Measurements from ENCODE around the gene STX16. TPM values are rescaled to one million over a fixed set of nuclear protein-coding genes. Genes with fewer than 3 reads are reported as not detected.

The STX16 gene
- total and polyA plus RNA-seq, 2 donors (not counting 1 experiment from before 2014, with no cell fraction given), result 39.3 to 64.9 TPM

DNA sequence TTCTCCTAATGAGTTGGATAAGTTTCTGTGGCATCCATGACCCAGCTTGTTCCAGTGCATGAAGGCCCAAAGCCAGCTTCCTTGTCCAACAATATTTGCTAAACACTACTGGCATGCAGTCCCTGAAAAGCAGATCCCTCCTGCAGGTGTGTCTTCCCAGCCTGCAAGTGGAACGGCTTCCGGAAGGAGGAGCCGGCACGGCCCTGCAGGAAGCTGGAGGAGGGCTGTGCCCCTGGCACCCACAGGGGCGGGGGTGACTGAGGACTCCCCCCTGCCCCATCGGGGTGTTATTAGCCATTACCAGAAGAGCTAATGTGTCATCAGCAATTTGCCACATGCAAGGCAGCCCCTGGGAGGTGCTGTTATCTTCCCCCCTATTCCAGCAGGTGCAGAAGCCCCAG lies 68.9 kb downstream of the STX16 start:
- no peak overlapping the region for H3K4me3 ChIP-seq (replicated peaks in 1 of 4; ENCODE audit: control extremely low read depth in 1 of 4, insufficient read depth in 1 of 4, low read depth in 3 of 4, low read length in 4 of 4)
- H3K9me3 ChIP-seq (ENCODE audit: control insufficient read depth, insufficient read depth, low read depth, low read length), result no peaks in the 10 kb centered on the region
- no peaks in the 10 kb centered on the region for H4K20me1 ChIP-seq (ENCODE audit: control insufficient read depth, extremely low read depth, insufficient read depth, low read length)
- no peak overlapping the region for H3K4me2 ChIP-seq (ENCODE audit: extremely low read depth, insufficient read depth, low read length)
- no peaks in the 10 kb centered on the region for H3K79me2 ChIP-seq (ENCODE audit: control insufficient read depth, insufficient read depth, low read length)
- TF ChIP-seq CTCF (conservative IDR thresholded peaks at IDR 0.05 in 1 of 2, IDR thresholded peaks at IDR 0.05 in 1 of 2; ENCODE audit: low read depth in 1 of 2, low read length in 2 of 2) (no peak), EZH2 (IDR thresholded peaks at IDR 0.05; ENCODE audit: low read length, missing control alignments) (no peak)
- no peak overlapping the region for H2AFZ ChIP-seq (ENCODE audit: low read length)
- no peak overlapping the region for H3K9ac ChIP-seq (ENCODE audit: insufficient read depth, low read length)
- H3K27me3 ChIP-seq (ENCODE audit: control insufficient read depth, insufficient read depth, low read length), result peaks cover 8% of the 10 kb centered on the region
- DNase-seq (ENCODE audit: low read depth in 2 of 2), result no peak
- H3K4me1 ChIP-seq (ENCODE audit: control insufficient read depth, extremely low read depth, insufficient read depth, low read length), result no peaks in the 10 kb centered on the region
- no peak overlapping the region for H3K27ac ChIP-seq (ENCODE audit: insufficient read depth, low read length)
- no peaks in the 10 kb centered on the region for H3K36me3 ChIP-seq (ENCODE audit: control insufficient read depth, insufficient read depth, low read length)

DNA sequence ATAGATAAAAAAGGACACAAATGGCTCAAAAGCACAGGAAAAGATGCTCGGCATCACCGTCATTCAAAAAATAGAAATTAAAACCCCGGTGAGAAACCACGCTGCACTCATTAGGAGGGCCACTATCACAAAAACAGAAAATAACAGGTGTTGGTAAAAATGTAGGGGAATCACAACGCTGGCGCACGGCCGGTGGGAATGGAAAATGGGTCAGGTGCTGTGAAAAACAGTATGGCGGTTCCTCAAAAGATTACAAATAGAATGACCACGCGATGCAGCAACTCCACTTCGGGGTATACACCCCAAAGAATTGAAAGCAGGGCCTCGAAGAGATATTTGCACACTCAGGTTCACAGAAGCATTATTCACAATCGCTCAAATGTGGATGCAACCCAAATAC lies 69.8 kb downstream of the STX16 start:
- Histone ChIP-seq H2AFZ (ENCODE audit: low read length) (no peak overlapping the region), H3K36me3 (ENCODE audit: control insufficient read depth, insufficient read depth, low read length) (no peaks in the 10 kb centered on the region), H4K20me1 (ENCODE audit: control insufficient read depth, extremely low read depth, insufficient read depth, low read length) (no peaks in the 10 kb centered on the region), H3K27me3 (ENCODE audit: control insufficient read depth, insufficient read depth, low read length) (peaks cover 8% of the 10 kb centered on the region), H3K79me2 (ENCODE audit: control insufficient read depth, insufficient read depth, low read length) (no peaks in the 10 kb centered on the region), H3K9me3 (ENCODE audit: control insufficient read depth, insufficient read depth, low read depth, low read length) (no peaks in the 10 kb centered on the region), H3K4me3 (replicated peaks in 1 of 4; ENCODE audit: control extremely low read depth in 1 of 4, insufficient read depth in 1 of 4, low read depth in 3 of 4, low read length in 4 of 4) (no peak overlapping the region), H3K27ac (ENCODE audit: insufficient read depth, low read length) (no peak overlapping the region), H3K9ac (ENCODE audit: insufficient read depth, low read length) (no peak overlapping the region), H3K4me1 (ENCODE audit: control insufficient read depth, extremely low read depth, insufficient read depth, low read length) (no peaks in the 10 kb centered on the region), H3K4me2 (ENCODE audit: extremely low read depth, insufficient read depth, low read length) (no peak overlapping the region)
- no peak for DNase-seq (ENCODE audit: low read depth in 2 of 2)
- TF ChIP-seq CTCF (conservative IDR thresholded peaks at IDR 0.05 in 1 of 2, IDR thresholded peaks at IDR 0.05 in 1 of 2; ENCODE audit: low read depth in 1 of 2, low read length in 2 of 2), result no peak
- no peak for TF ChIP-seq EZH2 (IDR thresholded peaks at IDR 0.05; ENCODE audit: low read length, missing control alignments)

DNA sequence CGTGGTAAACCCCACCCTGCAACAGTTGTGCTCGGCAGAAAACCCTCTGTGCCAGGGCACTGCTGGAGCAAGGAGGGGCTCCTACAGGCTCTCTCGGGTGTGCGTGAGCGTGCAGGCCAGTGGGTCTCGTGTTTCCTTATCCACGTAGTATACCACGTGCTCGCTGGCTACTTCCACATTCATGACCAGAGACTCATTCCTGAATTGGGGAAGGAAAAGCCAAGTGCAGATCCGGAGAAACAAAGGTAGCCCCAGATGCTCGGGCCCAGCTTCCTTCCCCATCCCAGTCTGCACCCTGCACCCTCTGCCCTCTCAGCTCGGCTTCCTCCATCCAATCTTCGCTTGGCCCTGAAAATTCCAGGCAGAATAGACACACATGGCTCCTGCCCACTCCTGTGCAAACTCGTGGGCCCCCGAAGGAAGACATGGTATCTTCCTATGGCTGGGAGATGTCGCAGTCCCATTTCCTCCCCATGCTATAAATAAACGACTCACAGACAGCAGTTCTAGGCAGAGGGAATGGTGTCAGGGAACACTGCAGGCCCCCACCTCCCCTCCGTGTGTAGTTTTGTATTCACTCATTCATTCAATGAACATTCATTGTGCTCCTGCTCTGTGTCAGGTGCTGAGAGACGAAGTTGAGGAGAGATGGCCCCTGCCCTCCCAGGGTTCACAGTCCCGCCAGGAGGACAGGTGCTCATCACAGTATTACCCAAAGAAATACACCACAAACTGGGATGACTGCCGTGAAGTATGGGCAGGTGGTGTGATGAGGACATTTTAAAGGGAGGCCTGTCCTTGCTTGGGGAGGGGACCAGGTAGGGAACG lies 71.1 kb downstream of the STX16 start:
- Histone ChIP-seq H3K4me1 (ENCODE audit: control insufficient read depth, extremely low read depth, insufficient read depth, low read length) (no peaks in the 10 kb centered on the region), H3K79me2 (ENCODE audit: control insufficient read depth, insufficient read depth, low read length) (no peaks in the 10 kb centered on the region), H3K9me3 (ENCODE audit: control insufficient read depth, insufficient read depth, low read depth, low read length) (no peaks in the 10 kb centered on the region), H3K4me3 (replicated peaks in 1 of 4; ENCODE audit: control extremely low read depth in 1 of 4, insufficient read depth in 1 of 4, low read depth in 3 of 4, low read length in 4 of 4) (no peak overlapping the region), H3K27me3 (ENCODE audit: control insufficient read depth, insufficient read depth, low read length) (peaks cover 8% of the 10 kb centered on the region), H3K4me2 (ENCODE audit: extremely low read depth, insufficient read depth, low read length) (no peak overlapping the region), H3K27ac (ENCODE audit: insufficient read depth, low read length) (no peak overlapping the region), H2AFZ (ENCODE audit: low read length) (no peak overlapping the region), H3K9ac (ENCODE audit: insufficient read depth, low read length) (no peak overlapping the region), H4K20me1 (ENCODE audit: control insufficient read depth, extremely low read depth, insufficient read depth, low read length) (no peaks in the 10 kb centered on the region), H3K36me3 (ENCODE audit: control insufficient read depth, insufficient read depth, low read length) (no peaks in the 10 kb centered on the region)
- DNase-seq (ENCODE audit: low read depth in 2 of 2), result no peak
- TF ChIP-seq EZH2 (IDR thresholded peaks at IDR 0.05; ENCODE audit: low read length, missing control alignments) (no peak), CTCF (conservative IDR thresholded peaks at IDR 0.05 in 1 of 2, IDR thresholded peaks at IDR 0.05 in 1 of 2; ENCODE audit: low read depth in 1 of 2, low read length in 2 of 2) (no peak)
